Measurements from ENCODE around the gene HADHA.

HADHA gene

GRCh38 chr2:26281226-26281625 is 36.8 kb upstream of the HADHA start:
- Histone ChIP-seq H3K79me2 (ENCODE audit: insufficient read depth, low read length) (no peaks in the 10 kb centered on the region), H3K27ac (ENCODE audit: low read depth, low read length, poor library complexity, severe bottlenecking) (no peak overlapping the region), H3K27me3 (ENCODE audit: insufficient read depth, low read length) (no peaks in the 10 kb centered on the region), H3K4me1 (ENCODE audit: insufficient read depth, low read length, severe bottlenecking) (no peaks in the 10 kb centered on the region), H2AFZ (ENCODE audit: low read length) (no peak overlapping the region), H3K9me3 (ENCODE audit: low read length) (no peaks in the 10 kb centered on the region), H4K20me1 (ENCODE audit: insufficient read depth, low read length) (no peaks in the 10 kb centered on the region), H3K4me3 (ENCODE audit: low read depth, low read length, poor library complexity, severe bottlenecking) (no peak overlapping the region), H3K36me3 (ENCODE audit: insufficient read depth, low read length) (peaks cover 67% of the 10 kb centered on the region), H3K4me2 (ENCODE audit: low read length) (no peak overlapping the region), H3F3A (ENCODE audit: insufficient read depth, low read length) (no peaks in the 10 kb centered on the region), H3K9me2 (ENCODE audit: low read depth, low read length) (no peaks in the 10 kb centered on the region), H3K9ac (ENCODE audit: low read length) (no peak overlapping the region)
- no peak for TF ChIP-seq CTCF (IDR thresholded peaks at IDR 0.05; ENCODE audit: low read length)
- no peak for TF ChIP-seq EZH2 (IDR thresholded peaks at IDR 0.05; ENCODE audit: borderline replicate concordance, low read length)

- no peaks in the 10 kb centered on the region for H3K9me2 ChIP-seq (ENCODE audit: low read depth, low read length)
- no peak overlapping the region for H3K4me2 ChIP-seq (ENCODE audit: low read length)
- no peak for TF ChIP-seq CTCF (IDR thresholded peaks at IDR 0.05; ENCODE audit: low read length)
- no peak for TF ChIP-seq EZH2 (IDR thresholded peaks at IDR 0.05; ENCODE audit: borderline replicate concordance, low read length)
- no peaks in the 10 kb centered on the region for H3F3A ChIP-seq (ENCODE audit: insufficient read depth, low read length)
- no peak overlapping the region for H3K4me3 ChIP-seq (ENCODE audit: low read depth, low read length, poor library complexity, severe bottlenecking)
- no peak overlapping the region for H3K27ac ChIP-seq (ENCODE audit: low read depth, low read length, poor library complexity, severe bottlenecking)
- no peak overlapping the region for H2AFZ ChIP-seq (ENCODE audit: low read length)
- H3K9ac ChIP-seq (ENCODE audit: low read length), result no peak overlapping the region
- H3K4me1 ChIP-seq (ENCODE audit: insufficient read depth, low read length, severe bottlenecking), result no peaks in the 10 kb centered on the region
- no peaks in the 10 kb centered on the region for H3K9me3 ChIP-seq (ENCODE audit: low read length)
- H3K36me3 ChIP-seq (ENCODE audit: insufficient read depth, low read length), result peaks cover 58% of the 10 kb centered on the region
- H3K79me2 ChIP-seq (ENCODE audit: insufficient read depth, low read length), result no peaks in the 10 kb centered on the region
- H4K20me1 ChIP-seq (ENCODE audit: insufficient read depth, low read length), result no peaks in the 10 kb centered on the region
- H3K27me3 ChIP-seq (ENCODE audit: insufficient read depth, low read length), result no peaks in the 10 kb centered on the region
Observed at GRCh38 chr2:26279886-26280285, 35.5 kb upstream of the HADHA start.

GRCh38 chr2:26276484-26277227 is 32.2 kb upstream of the HADHA start:
- H3K27me3 ChIP-seq (ENCODE audit: insufficient read depth, low read length), result no peaks in the 10 kb centered on the region
- H3K79me2 ChIP-seq (ENCODE audit: insufficient read depth, low read length), result no peaks in the 10 kb centered on the region
- H3K9me2 ChIP-seq (ENCODE audit: low read depth, low read length), result no peaks in the 10 kb centered on the region
- no peaks in the 10 kb centered on the region for H3K9me3 ChIP-seq (ENCODE audit: low read length)
- H3F3A ChIP-seq (ENCODE audit: insufficient read depth, low read length), result no peaks in the 10 kb centered on the region
- no peak overlapping the region for H3K4me2 ChIP-seq (ENCODE audit: low read length)
- TF ChIP-seq EZH2 (IDR thresholded peaks at IDR 0.05; ENCODE audit: borderline replicate concordance, low read length), result no peak
- TF ChIP-seq CTCF (IDR thresholded peaks at IDR 0.05; ENCODE audit: low read length), result no peak
- no peak overlapping the region for H3K4me3 ChIP-seq (ENCODE audit: low read depth, low read length, poor library complexity, severe bottlenecking)
- H4K20me1 ChIP-seq (ENCODE audit: insufficient read depth, low read length), result no peaks in the 10 kb centered on the region
- H3K27ac ChIP-seq (ENCODE audit: low read depth, low read length, poor library complexity, severe bottlenecking), result no peak overlapping the region
- H3K4me1 ChIP-seq (ENCODE audit: insufficient read depth, low read length, severe bottlenecking), result no peaks in the 10 kb centered on the region
- peaks cover 37% of the 10 kb centered on the region; the same call in 1 of the 2 replicates for H3K36me3 ChIP-seq (ENCODE audit: insufficient read depth, low read length)
- H3K9ac ChIP-seq (ENCODE audit: low read length), result no peak overlapping the region
- H2AFZ ChIP-seq (ENCODE audit: low read length), result no peak overlapping the region
